SHP77 treated with DMSO at 0.1 percent for 48 hours (cell line): ENCODE measurements around the gene ZNF524.
A peak's percentile ranks its signal among the peaks of the same experiment; 100 is the strongest.

Experiments used
- DNase-seq: peaks from one replicate; lab custom pipeline; 2025; lab: John Stamatoyannopoulos, UW

ZNF524 gene

GRCh38 chr19:55620410-55621204 lies 20.5 kb downstream of the ZNF524 start:
- DNase-seq: no peak

- DNase-seq: no peak
Observed at GRCh38 chr19:55621205-55621672, 21.2 kb downstream of the ZNF524 start.

- DNase-seq: no peak
Observed at GRCh38 chr19:55621673-55622231, 21.7 kb downstream of the ZNF524 start.

GRCh38 chr19:55622242-55622969 lies 22.3 kb downstream of the ZNF524 start:
- no peak for DNase-seq

DNA sequence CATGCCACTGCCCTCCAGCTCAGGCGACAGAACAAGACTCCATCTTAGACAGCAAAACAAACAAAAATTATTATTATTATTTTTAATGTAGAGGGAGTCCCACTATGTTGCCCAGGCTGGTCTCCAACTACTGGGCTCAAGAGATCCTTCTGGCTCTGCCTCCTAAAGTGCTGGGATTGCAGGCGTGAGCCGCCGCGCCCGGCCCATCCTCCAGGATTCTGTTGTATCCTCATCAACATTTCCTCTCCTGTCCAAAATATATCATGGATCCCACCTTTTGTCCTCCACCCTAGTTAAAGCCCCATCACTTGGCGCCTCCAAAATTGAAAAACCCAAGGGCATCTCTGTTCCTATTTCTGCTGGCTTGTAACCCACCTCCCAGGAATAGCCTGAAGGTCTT lies 23.0 kb downstream of the ZNF524 start:
- DNase-seq: no peak

DNA sequence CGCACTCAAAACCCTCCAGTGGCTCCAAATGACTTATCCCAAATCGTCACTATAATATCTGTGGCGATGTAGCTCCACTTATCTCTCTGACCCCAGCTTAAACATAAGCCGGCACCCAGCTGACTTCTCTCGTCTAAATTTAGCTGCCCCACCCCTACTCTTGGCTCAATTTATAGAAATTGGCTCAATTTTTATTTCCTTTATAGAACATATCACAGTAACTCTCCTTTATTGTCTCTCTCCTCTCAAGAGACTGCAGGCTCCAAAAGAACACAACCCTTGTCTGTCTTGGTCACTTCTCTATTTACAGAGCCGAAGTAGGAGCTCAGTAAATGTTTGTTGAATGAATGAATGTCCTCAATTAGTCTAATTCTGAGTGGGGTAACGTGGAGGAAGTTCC lies 23.5 kb downstream of the ZNF524 start:
- DNase-seq: no peak

DNA sequence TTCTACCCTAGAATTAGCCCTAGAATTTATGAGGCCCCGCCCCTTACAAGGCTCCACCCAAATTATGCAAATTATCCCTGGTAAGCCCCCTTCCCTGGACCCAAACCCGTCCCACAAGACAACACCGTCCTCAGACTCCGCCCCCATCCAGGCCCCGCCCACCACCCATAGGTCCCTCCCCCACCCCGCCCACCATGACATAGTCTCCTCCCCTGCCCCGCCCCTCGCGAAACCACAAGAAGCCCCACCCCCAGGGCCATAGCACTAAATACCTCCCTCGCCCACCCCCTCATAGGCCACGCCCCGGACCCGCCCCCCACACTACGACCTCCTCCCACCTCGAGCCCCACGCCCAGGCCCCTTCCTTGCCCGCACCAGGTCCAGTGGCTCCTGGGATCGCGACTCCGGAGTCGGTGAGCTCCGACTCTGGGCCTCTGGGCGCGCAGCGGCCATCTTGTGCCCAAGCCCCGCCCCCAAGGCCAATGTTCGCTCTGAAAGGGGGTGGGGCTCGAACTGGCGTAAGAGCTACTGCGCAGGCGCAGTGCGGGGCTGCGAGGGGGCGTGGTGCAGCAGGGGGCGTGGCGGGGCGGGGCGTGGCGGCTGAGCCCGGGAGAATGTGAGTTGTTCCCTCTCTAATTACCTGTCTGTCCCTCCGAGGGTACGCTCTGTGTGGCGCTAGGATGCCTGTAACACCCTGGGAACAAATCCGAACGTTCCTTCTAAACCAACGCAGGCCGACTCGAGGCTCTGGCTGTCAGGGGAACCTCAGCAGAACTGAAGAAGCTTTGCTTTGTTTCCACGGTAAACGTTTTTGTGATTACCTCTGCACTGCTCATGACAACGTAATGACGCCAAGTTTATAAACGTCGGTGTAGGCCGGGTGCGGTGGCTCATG lies 24.3 kb downstream of the ZNF524 start, which contains the start of gene ZNF784:
ZNF784 (minus strand) TSS at position 458 of the 895 bp plus-strand sequence; CDS start at position 453, 5 bp downstream.
- DNase-seq: peak; percentile 89

GRCh38 chr19:55625004-55625326 lies 24.9 kb downstream of the ZNF524 start:
- no peak for DNase-seq

DNA sequence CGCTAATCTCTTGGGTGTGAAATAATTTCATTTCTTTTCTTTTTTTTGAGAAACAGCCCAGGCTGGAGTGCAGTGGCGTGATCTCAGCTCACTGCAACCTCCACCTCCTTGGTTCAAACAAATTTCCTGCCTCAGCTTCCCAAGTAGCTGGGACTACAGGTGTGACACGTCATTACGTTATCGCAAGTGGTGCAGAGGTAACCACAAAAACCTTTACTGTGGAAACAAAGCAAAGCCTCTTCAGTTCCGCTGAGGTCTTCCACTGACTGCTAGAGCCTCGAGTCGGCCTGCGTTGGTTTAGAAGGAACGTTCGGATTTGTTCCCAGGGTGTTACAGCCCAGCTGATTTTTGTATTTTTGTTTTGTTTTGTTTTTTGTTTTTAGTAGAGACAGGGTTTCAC lies 26.3 kb downstream of the ZNF524 start:
- no peak for DNase-seq

GRCh38 chr19:55632463-55632834 lies 32.4 kb downstream of the ZNF524 start:
- DNase-seq: peak; percentile 75

- no peak for DNase-seq
Observed at GRCh38 chr19:55633861-55634260, 33.8 kb downstream of the ZNF524 start.

DNA sequence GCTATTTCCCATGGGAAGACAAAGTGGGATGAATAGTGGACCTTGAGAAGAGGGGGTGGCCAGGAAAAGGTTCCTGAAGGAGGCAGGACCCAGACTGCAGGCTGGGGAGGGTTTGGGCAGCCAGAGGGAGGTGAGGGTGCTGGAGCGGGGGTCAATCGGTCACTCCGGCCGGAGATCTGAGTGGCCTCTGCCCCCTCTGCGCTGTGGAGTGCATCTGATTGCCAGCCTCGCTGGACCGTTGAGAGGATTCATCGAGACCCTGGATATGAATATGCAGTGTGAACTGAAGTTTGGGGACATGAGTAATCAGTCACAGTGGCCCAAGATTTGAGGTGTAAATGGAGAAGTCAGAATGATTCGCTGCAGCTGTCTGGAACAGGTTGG lies 35.2 kb downstream of the ZNF524 start:
- no peak for DNase-seq

- DNase-seq: no peak
Observed at GRCh38 chr19:55635856-55636440, 35.9 kb downstream of the ZNF524 start.

DNA sequence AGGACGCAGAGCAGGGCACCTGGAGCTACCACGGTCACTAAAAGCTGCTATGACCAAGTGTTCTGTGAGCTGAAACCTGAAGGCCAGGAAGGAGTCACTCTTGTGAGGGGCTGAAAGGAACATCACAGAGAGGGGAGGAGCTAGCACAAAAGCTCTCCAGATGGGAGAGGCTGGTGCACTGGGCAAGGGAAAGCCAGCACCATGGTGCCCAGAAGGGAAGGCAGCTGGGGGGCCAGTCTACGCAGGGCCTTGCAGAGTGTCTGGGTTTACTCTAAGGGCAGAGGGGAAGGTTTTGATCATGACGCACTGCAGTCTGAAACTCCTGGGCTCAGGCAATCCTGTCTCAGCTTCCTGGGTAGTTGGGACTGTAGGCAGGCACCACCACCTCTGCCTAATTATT lies 36.6 kb downstream of the ZNF524 start:
- no peak for DNase-seq

- DNase-seq: no peak
Observed at GRCh38 chr19:55637534-55637933, 37.4 kb downstream of the ZNF524 start.

DNA sequence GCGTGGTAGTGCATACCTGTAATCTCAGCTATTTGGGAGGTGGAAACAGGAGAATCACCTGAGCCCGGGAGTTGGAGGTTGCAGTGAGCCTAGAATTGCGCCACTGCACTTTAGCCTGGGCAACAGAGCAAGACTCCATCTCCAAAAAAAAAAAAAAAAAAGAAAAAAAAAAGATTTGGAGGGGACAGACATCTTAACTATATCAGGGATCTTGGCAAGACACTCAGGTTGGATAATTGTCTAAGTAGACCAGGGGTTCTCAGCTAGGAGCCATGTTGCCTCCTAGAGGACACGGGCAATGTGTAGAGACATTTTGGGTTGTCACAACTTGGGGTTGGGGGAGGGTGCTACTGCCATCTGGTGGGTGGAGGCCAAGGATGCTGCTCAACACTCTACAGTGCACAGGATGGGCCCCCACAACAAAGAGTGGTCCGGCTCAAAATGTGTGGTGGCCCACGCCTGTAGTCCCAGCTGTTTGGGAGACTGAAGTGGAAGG lies 38.8 kb downstream of the ZNF524 start:
- peak; percentile 17 for DNase-seq

DNA sequence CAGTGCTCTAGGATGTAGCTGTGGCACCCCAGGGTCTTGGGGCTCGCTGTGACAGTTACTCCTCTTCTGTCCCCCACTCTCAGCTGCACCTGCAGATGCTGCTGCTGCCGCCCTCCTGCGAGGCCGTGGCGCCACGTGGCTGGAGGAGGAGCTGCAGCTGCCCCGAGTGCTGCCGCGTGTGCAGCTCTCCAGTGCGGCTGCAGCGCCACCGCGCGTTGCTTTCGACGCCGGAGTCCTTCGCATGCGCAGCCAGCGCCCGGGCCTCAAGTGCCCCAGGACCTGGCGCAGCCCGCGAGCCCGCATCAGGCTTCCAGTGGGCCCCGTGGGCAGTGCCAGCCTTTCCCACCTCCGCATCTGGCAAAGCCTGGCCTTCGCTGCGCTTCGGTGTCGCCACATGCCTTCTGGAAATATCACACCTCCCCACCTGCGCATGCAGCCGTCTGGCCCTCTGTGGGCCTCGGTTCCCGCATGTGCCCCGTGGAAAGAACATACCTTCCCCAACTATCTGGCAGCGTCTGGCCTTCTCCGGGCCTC lies 40.0 kb downstream of the ZNF524 start:
- DNase-seq: no peak

- peak; percentile 24 for DNase-seq
Observed at GRCh38 chr19:55640577-55641425, 40.7 kb downstream of the ZNF524 start, which contains the start of gene ZNF580. ZNF580 (plus strand) TSS chr19:55641002; CDS start chr19:55642509, 1,507 bp downstream.

DNA sequence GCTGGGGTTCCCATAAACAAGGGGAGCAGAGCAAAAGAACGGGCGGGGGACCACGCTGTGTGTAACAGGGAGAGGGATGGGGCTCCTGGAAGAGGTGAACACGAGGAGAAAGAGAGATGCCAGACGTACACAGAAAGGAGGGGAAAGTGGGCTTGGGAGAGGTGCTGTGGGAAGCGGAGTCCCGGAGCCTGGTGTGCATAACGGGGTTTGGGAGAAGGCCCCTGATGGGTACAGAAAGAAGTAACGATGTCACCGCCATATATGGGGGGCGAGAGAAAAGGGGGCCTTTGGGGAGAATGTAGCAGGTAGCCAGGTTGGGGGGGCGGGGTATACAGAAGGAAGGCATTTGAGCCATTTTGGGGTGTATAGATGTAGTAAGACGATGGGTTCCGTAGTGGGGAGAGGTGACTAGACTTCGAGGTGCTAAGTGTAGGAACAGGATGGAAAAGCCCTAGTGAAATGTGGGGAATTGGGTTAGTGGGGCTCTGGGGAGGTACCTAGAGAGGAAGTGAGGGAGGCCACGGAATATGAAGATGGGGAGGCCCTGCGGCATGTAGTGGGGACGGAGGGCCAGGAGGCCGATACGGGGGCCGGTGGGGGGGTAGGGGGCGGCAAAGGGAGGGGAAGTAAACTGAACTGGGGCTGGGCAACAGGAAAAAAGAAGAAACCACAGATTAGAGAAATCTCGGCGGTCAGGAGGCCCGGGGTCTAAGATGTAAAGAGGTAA lies 41.5 kb downstream of the ZNF524 start:
- no peak for DNase-seq
